Coronary artery (tissue), 2 donors: ENCODE data around the gene OR52E6.

Experiments
- DNase-seq: peaks from one replicate; pipeline ENCODE4 v3.0.0-alpha.2; 2017; ENCODE audit warnings: low spot score
- H3K27ac ChIP-seq, 2 donors: fragments of 200-600 bp; sonication (generic); one replicate each; pipeline ENCODE4 v1.5.1; 2016 to 2019
- H3K4me3 ChIP-seq: fragments of 200-600 bp; sonication (generic); 2 replicates; pipeline ENCODE4 v1.5.1; 2016; ENCODE audit warnings: mild to moderate bottlenecking, moderate library complexity
- CTCF ChIP-seq: fragments of 200-600 bp; sonication (generic); IDR thresholded peaks from one replicate; pipeline ENCODE4 v1.5.1; 2019; ENCODE audit warnings: antibody characterized with exemption

Gene OR52E6

GRCh38 chr11:5865826-5866225 is 24.1 kb upstream of the OR52E6 start:
- TF ChIP-seq CTCF: no peak
- Histone ChIP-seq H3K4me3 (no peak overlapping the region), H3K27ac (no peak overlapping the region)
- DNase-seq: no peak

- Histone ChIP-seq H3K4me3 (no peak within 1 kb of the TSS), H3K27ac (no peak within 1 kb of the TSS)
- DNase-seq: no peak
- TF ChIP-seq CTCF: no peak
Observed at GRCh38 chr11:5857590-5857989, 15.9 kb upstream of the OR52E6 start, which contains the start of gene OR52E8. Gene OR52E8 (minus strand): TSS chr11:5857690. CDS start chr11:5857690, 0 bp downstream.

GRCh38 chr11:5851002-5851401 is 9.3 kb upstream of the OR52E6 start:
- TF ChIP-seq CTCF: no peak
- H3K4me3 ChIP-seq: no peak overlapping the region
- H3K27ac ChIP-seq: no peak overlapping the region
- DNase-seq: no peak

- DNase-seq: no peak
- TF ChIP-seq CTCF: no peak
- Histone ChIP-seq H3K27ac (no peak overlapping the region), H3K4me3 (no peak overlapping the region)
Observed at GRCh38 chr11:5847711-5848110, 6.0 kb upstream of the OR52E6 start.

GRCh38 chr11:5846701-5847100 is 5.0 kb upstream of the OR52E6 start:
- TF ChIP-seq CTCF: no peak
- no peak for DNase-seq
- no peak overlapping the region for H3K4me3 ChIP-seq

GRCh38 chr11:5837695-5838094 is 4.0 kb downstream of the OR52E6 start:
- DNase-seq: no peak

More at GRCh38 chr11:5846701-5847100, 5.0 kb upstream of the OR52E6 start:
- no peak overlapping the region for H3K27ac ChIP-seq

More at GRCh38 chr11:5837695-5838094, 4.0 kb downstream of the OR52E6 start:
- no peak overlapping the region for H3K4me3 ChIP-seq
- no peak for TF ChIP-seq CTCF
- H3K27ac ChIP-seq: no peak overlapping the region
